Breast epithelium (tissue), 3 donors: ENCODE measurements around the gene UBL3.

Source experiments
- POLR2A ChIP-seq: fragments of 450-650 bp; IDR thresholded peaks from one replicate; pipeline ENCODE4 v1.6.1; 2016; ENCODE audit warnings: antibody characterized with exemption, mild to moderate bottlenecking, moderate library complexity
- POLR2AphosphoS5 ChIP-seq, 3 donors: sonication (generic); formaldehyde crosslinking; IDR thresholded peaks; one replicate each; pipeline ENCODE4 v1.6.1; 2017; ENCODE audit warnings: antibody characterized with exemption in 3 of 3
- TF ChIP-seq, protein P1 (sequence below), 3 donors: fragments of 450-650 bp; IDR thresholded peaks; one replicate each; pipeline ENCODE4 v1.5.1; 2016 to 2017; ENCODE audit warnings: antibody characterized with exemption in 3 of 3, mild to moderate bottlenecking in 3 of 3, moderate library complexity in 3 of 3

DNA sequence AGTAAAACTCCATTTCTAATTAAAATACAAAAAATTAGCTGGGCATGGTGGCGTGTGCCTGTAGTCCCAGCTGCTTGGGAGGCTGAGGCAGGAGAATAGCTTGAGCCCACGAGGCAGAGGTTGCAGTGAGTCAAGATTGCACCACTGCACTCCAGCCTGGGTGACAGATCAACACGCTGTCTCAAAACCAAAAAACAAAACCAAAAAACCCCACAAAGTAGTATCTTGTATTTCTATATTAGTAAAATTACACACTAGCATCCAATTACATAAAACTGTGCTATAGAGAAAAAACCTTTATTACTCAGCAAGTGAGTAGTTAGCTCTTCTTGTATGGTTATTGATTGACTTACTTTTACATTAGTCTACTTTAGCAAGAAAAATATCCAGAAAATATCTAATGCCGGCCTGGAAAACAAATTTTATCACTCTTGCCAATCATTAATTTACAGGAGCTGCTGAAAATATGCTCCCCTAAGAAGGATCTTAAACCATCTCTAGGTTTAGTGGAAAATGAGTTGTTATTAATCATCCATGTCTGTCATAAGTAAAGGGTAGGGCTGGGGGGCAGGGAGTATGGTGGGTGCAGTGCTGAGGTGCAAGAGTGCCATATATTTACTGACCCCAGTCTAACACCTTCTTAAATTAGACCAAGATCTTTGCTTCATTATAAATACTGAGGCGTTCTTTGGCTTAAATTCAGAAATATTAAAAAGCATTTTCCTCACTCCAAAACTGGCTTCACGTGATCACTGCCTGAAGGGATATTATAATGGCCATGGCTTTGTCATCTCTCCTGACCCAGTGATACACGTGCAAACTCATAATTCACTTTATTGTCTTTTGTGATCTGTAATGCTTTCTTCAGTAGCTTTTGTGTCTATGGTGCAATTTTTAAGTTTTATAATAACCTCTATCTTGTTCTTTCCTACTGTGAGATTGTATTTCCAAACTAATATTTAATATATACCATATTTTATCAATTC lies 44.1 kb downstream of the UBL3 start:
- TF ChIP-seq, protein P1, sequence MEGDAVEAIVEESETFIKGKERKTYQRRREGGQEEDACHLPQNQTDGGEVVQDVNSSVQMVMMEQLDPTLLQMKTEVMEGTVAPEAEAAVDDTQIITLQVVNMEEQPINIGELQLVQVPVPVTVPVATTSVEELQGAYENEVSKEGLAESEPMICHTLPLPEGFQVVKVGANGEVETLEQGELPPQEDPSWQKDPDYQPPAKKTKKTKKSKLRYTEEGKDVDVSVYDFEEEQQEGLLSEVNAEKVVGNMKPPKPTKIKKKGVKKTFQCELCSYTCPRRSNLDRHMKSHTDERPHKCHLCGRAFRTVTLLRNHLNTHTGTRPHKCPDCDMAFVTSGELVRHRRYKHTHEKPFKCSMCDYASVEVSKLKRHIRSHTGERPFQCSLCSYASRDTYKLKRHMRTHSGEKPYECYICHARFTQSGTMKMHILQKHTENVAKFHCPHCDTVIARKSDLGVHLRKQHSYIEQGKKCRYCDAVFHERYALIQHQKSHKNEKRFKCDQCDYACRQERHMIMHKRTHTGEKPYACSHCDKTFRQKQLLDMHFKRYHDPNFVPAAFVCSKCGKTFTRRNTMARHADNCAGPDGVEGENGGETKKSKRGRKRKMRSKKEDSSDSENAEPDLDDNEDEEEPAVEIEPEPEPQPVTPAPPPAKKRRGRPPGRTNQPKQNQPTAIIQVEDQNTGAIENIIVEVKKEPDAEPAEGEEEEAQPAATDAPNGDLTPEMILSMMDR (IDR thresholded peaks at IDR 0.05), result no peak
- TF ChIP-seq POLR2A (no peak), POLR2AphosphoS5 (IDR thresholded peaks at IDR 0.05) (no peak)
